GM12874 (cell line): ENCODE results near the gene CTTNBP2.

Experiments used
- CTCF ChIP-seq: IDR thresholded peaks from 2 replicates; pipeline ENCODE4 v1.5.1; 2011; ENCODE audit warnings: low read depth, mild to moderate bottlenecking, control low read depth, low read length, moderate library complexity; ENCODE audit not compliant: insufficient read depth

CTTNBP2 gene

DNA sequence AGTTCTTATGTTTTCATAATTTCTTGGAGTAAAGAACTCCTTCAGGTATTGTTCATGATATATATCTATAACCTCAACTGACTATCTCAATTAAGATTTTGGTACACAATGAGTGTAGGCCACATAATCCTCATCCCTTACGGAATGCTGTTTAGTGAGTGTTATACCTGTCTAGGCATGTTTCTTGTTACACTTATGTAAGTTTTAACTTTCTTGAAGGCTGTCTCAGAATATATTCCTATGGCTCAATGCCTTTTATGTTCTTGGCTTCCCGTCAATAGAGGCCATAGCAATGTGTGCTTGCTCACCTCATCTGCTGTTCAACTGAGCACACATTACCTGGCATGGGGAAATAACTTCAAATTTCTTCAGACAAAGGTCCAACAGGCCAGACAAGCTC, 185.1 kb downstream of the CTTNBP2 start:
- no peak for TF ChIP-seq CTCF

DNA sequence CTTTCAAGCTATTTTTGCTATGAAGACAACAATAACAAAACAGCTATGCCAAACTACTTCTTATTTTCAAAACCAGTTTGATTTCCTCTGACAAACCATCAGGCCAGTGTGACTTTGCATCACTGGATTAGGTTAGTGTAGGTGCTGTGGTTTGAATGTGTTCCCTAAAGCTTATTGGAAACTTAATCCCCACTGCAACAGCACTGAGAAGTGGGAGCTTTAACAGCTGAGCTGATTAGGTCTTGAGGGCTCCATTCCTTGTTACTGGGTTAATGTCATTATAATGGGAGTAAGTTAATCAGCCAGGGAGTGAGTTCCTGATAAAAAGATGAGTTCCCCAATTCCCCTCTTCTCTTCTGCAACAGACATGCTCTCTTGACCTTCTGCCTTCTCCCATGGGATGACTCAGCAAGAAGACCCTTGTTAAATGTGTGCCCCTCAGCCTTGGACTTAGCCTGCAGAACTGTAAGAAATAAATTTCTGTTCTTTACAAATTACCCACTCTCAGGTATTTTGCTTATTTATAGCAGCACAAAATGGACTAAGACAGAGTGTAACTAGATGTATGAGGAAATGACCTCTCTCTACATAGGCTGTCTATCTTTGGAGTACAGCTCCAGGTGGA, 186.8 kb downstream of the CTTNBP2 start:
- TF ChIP-seq CTCF: no peak

DNA sequence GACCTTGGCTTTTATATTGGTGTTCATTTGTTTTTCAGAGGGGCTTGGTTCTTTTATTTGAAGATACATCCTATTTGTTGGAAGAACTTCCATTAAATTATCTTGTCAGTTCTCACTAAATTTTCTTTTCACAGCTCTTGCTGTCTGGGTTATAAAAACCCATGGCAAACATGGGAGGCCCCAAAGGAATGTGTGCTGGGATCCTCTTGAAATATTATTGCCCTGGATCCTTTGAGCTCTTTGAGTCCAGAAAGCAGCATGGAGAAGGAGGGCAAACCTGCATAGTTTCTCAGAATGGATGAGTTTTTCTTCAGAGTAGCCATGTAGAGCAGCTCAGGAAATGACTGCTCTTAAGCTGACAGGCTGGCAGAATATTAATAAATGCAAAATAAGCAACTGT, 187.4 kb downstream of the CTTNBP2 start:
- no peak for TF ChIP-seq CTCF

DNA sequence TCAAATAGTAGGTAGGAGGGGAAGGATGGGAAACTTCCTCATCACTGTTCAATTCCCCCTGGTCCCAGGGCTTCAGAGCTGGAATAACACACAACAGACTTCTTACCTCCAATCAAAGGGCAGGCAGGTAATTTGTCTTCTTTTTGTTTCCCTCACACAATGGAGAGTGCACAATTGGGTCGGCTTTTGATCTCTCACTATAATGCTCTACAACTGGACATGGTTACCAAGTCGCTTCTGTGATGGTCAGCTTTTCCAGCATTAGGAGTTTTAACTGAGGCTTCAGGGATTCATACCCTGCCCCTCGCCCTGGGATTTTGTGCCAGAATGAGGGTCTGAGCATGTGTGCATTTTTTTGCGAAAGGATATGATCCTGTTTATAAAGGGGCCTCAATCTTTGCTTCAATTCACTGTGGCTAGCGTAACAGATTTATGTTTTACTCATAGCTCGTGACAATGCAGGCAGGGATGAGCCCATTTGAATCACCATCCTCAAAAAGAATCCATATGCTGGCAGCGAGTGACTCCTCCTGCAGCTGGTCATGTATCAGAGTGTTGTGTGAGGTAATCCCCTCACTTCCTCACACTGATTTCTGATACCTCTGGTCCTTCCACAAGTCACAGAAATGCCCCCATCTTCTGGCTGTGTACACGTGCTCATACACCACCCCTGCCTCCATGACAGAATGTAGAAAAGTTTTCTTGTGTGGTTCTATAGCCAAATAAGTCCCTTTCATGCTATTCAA, 189.6 kb downstream of the CTTNBP2 start:
- no peak for TF ChIP-seq CTCF

DNA sequence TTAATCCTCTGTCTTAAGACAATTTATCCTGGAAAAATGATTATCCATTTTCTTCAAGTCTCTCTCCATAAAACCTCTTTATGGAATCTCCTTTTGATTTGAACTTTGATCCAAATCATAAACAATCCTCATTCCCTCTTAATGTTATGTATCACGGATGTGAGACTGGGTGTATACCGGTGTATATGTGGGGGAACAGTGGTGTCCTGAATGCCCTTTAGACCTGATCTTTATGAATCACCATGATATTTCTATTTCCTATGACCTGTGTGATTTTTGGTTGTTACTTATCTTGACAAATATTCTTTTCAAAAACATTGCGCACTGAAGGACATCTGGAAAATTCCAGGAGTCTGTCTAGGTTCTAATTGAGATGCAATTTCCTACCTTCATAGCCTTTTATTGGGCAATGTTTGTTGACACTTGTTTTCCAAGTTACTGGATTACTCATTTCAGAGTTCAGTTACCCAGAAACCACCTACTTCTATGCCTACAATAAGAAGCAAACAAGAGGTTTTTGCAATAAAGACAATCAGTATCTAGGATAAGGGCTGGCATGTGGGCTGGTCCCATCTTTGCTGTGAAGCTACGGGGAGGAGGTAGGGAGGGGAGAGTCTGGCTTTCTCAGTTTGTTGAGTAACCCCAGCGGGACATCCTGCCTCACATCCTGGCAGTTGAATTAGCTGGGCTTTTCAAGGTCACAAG, 190.4 kb downstream of the CTTNBP2 start:
- no peak for TF ChIP-seq CTCF

DNA sequence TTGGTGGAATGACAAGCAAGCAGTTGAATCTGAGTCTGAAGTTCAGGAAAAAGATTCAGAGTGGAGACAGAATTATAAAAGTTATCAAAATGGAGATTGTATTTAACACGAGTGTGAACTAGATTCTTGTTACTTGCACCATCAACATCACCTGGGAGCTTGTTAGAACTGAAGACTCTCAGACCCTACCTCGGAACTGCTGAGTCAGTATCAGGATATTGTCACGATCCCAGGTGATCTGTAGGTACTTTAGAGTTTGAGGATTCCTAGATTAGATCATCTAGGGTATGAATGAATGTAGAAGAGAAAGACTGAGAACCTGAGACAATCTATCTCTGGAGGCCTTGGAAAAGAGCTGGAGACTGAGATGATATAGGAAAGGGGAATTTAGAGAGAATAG, 194.1 kb downstream of the CTTNBP2 start:
- no peak for TF ChIP-seq CTCF
